Superior temporal gyrus (tissue), 1 donor: ENCODE measurements around the gene ATP6V0D1.

Experiments
- DNase-seq: peaks from one replicate; pipeline ENCODE4 v3.0.0-alpha.2; 2016; ENCODE audit errors: extremely low spot score

The ATP6V0D1 gene

DNA sequence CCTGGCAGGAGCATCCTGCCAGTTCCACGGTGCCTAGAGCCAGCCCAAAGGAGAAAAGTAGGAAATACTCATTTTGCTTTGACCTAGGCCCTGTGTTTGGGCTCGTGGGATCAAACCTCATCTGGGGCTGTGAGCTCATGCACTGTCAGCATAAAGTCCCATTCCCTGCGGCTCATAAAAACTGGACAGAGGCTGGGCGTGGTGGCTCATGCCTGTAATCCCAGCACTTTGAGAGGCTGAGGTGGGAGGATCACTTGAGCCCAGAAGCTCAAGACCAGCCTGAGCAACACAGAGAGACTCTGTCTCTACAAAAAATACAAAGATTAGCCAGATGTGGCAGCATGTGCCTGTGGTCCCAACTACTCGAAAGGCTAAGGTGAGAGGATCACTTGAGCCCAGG is 17.9 kb downstream of the ATP6V0D1 start:
- no peak for DNase-seq

DNA sequence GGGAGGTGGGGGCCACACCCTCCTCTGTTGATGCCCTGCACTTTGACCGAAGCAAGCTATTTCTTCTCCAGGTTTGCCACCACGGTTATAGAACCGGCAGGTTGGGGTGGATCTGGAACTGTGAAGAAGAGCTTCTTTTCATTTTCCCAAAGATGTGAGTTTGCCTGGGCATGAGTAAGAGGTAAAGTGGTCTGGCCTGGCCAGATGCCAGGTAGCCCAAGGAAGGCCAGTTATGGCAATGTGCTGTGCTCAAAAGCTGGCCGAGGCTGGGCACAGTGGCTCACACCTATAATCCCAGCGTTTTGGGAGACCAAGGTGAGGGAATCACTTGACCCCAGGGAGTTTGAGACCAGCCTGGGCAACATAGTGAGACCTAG is 18.7 kb downstream of the ATP6V0D1 start:
- no peak for DNase-seq

DNA sequence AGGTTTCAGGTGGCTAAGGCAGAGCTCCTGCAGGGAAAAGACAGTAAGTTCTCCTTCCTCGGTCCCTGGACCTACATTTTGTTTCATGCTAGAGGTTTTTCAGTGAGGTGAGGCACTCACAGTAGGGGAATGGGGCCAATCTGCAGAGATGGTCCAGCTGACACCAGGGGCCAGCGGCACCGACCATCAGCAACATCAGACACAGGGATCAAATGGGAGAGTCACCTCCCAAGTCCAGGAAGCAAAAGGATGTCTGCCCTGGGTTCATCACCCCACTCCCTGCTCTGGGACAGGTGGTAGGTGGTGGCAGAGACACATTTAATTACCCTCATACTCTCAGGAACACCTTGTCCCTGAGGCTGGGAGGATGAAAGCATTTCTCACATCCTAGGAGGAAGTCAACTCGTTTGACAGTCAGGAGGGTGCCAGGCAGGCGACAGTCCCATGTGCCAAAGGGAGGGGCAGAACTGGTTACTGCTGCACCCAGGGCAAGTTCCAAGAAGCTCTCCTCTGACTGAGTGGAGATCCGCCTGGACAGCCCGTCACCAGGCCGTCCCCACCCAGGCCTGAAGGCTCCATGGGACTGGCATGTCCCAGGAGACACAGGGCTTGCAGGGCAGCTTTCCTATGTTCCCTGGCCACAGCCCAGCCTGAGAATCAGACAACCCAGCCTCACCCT is 19.2 kb downstream of the ATP6V0D1 start:
- DNase-seq: no peak

DNA sequence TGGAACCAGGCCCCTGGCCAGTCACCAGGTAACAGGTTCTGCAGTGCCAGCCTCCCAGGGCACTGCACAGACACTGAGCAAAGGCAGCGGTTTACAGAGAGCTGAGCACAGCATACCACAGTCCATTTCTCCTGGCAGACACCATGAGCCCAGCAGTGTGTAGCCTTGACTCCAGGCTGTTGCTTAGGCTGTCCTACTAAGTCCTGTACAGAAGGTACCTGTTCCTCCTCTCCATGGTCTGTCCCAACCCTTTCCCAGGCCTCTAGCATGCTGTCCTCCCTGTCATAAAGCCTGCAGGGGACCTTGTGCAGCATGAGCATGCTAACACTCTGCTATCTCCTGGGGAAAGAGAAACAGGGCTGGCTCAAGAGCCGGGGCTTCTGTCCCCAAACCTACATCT is 20.0 kb downstream of the ATP6V0D1 start:
- no peak for DNase-seq

DNA sequence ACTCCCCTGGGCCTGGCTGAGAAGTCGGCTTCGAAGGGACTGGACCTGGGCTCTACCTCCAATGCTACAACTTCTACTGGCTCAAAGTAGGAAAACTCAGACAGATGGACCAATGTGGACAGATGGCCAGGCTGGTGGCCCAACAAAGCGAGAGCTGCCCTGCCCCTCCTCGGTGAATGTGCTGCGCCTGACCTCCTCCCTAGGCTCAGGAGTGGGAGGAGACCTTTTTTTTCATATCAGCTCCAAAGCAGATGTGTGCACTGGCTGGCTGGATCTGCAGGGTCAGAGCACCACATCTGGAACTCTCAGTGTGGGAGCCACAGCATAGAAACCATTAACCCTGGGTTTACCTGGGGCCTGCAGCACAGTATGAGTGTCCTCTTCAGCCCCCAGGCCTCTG is 20.8 kb downstream of the ATP6V0D1 start:
- no peak for DNase-seq

DNA sequence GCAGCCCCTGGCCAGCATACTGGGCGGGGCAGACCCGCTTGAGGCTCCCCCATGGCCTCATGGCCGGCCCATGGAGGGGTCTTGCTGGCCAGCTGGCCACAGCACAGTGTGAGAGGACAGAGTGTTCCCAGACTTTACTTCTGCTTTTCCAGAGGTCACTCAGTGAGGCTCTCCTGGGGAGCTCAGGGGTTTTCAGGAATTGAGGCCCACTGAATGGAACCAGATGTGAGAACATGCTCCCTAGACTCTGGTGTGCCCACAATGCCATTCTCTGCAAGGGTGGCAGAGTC is 21.2 kb downstream of the ATP6V0D1 start:
- no peak for DNase-seq

DNA sequence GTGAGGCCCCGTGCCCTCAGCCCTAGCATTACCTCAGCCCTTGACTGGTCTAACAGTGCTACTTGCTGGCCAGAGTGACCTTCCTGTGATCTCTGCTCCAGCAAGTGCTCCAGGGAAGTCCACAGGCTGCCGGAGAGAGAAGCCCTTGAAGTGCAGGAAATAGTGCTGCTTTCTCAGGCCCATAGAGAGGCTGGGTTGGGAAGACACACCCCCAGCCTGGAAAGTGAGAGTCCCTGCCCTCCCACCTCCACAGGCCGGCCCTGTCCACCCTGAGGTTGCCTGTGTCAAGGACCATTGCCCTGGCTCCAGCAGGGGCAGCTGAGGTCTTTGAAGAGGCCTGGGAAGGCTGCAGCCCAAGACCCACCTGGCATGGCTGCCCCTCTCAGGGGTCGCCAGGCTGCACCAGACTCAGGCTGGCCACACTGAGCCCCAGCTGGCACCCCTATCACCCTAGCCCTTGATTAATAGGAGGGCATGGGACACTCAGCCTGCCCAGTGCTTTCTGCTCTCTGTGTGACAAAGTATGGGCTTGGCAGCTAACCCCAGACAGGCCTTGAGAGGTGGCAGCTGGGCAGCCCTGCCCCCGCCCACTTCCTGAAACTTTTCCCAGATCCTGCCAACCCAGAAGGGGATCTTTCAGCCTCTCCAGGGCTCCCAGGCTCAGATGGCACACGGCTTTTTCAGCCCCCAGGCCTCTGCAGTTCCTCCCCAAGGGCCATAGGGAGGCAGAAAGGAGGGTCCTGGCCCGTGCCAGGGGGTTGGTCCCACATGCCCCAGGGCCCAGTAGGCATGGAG is 21.7 kb downstream of the ATP6V0D1 start:
- DNase-seq: no peak

DNA sequence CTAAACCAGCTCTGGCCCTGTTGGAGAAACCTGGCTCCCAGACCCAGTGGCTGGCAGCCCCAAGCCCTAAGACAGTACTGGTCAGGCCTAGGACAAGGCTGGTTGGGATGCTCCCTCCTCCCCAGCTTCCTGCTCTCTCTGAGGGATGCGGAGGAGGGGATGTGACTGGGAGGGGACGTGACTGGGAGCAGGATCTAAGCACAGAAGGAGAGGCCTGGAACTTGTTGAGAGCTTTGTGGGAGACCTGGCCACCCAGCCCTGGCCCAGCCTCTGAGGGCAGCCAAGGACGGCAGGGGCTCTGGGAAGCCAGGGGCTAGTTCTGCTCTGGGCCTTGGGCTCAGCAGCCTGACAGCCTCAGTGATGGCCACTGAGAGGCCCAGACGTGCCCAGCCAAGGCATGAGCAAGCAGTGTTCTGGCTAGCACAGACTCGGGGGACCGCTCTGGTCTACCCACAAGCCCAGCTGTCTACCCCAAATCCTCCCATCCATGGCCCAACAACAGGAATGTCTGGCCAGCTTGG is 22.8 kb downstream of the ATP6V0D1 start:
- DNase-seq: no peak

DNA sequence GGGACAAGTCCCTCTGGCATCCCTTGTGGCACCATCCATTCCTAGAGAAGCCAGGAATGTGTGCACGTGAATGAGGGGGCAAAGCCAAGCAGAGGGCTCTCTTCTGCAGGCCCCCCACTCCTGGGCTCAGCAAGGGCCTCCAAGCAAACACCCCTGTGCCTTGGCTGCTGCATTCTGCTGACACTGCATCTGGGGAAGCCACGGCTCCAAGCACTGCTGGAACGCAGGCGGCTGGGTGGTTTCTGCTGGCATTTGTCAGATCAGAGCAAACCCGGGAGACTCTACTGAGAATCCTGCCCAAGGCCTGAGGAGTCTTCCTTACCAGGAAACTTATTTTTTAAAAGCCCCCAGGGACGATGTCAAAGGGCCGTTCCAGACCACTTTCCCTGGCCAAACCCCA is 23.3 kb downstream of the ATP6V0D1 start:
- no peak for DNase-seq

DNA sequence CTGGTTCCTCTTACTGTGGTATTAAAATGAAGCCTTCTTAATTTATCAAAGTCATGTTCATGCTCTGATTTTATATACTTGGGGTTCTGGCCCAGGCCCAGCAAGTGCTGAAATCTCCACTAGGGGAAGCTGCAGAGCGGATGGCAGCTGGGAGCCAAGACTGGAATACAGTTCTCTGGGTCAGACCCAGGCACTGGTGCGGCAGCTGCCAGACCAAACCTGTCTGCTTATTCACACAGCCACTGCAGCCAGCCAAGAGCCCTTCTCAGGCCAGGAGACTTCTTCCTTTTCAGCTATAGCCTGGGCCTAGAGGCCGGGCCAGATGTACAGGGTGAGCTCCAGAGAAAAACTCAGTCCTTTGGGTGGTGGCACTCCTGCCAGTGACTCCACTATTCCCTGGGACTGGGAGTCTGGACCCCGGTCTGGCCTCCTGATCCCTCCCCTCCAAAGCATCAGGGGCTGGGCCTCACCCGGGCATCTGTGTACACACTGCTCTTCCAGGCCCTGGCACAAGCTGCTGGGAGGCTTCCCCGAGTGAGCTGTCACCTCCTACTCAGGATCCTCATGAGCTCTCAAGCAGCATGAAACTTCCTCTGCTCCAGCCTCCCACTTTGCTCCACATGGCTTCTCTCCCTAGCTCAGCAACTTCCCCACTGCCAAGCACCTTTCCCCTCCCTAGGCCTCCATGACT is 24.4 kb downstream of the ATP6V0D1 start:
- peak; percentile 37 for DNase-seq

DNA sequence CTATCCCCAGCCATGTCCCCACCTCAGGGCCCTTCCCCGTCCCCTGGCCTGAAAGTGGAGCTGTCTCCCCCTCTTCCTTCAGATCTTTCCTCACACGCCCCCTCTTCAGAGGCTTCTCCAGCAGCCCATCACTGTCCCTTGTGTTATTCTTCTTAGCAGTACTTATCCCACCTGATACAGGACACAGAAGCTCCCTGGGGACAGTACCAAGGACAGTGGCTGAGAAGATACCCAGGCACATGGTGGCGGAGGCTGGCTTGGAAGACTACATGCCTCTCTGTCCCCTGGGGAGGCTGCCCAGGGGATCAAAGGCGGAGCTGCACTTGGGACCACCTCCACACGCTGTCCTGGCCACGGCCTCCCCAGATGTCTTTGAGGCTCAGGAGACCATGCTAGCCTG is 26.1 kb downstream of the ATP6V0D1 start:
- DNase-seq: no peak

DNA sequence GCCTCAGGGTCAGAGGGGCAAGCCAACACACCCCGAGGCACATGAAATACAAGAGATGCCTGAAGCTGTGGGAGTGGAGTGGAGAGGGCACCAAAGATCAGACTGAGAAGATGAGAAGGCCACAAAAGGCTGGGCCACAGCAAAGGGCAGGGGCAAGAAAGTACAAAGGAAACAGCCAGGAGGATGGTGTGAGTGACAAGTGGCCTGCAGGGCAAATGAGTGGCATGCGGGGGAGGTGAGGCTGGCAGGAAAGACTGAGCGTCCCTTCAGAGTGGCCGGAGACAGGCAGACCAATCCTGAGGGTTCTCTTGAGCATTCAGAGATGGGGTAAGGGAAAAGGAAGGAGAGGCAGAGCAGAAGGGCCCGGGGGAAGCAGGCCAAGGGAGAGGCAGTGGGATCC is 26.9 kb downstream of the ATP6V0D1 start:
- no peak for DNase-seq

DNA sequence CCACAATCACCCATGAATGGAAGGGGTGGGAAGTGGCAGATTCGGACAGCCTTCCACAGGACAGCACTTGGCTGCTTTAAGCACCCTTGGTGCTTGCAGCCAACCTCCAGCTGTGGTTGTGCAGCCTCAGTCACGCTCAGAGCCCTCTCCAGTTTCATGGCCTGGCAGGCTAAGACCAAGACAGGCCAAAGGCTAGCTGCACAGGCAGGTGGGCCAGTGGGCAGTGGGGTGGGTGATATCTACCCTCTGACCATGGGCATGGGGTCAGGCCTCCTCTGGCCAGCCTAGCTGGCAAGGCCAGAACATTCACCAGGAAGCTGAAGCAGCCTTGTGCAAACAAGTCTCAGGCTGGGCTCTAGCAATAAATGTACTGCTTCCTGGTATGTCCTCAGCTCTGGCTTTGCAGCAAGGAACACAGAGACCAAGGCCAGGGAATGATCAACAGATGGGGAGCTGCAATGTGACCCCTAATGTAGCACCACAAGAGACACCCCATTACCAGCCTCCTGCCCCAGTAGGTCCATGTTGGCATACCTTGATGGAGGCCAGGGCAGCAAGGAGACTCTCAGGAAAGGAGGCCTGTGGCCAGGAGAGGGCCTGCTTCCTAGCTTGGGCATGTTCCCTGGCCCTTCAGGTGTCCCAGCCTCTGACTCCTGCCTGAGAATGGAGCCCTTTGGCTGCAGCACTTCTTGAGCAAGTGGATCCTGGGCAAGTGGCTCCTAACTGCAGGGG is 29.1 kb downstream of the ATP6V0D1 start:
- DNase-seq: no peak

DNA sequence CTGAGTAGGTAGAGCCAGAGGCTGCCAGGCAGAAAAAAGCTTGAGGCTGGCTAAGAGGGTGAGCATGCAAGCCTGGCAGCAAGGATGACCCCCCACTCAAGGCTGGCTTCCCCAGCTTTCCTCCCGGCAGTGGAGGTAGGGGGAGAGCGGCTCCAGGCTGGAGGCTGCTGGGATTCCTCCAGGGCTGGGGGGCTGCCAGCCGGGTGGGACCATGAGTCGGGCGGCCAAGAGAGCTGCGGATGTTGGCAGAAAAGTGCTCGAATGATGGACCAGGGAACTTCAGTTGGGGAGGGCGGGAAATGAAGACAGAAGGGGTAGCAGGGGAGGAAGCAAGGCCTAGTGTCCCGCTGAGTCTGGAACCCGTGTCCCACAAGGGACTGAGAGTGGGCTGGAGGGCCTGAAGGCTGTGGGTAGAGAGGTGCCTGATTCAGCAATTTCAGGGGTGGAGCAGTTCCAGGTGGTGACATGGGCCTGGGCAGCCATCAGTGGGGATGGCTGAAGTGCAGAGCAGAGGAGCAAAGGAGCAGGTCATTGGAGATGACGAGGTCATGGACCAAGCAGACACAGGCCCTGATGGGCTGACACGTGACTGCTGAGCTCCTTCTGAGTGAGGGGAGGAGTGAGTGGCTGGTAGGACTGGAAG is 29.8 kb downstream of the ATP6V0D1 start:
- no peak for DNase-seq

DNA sequence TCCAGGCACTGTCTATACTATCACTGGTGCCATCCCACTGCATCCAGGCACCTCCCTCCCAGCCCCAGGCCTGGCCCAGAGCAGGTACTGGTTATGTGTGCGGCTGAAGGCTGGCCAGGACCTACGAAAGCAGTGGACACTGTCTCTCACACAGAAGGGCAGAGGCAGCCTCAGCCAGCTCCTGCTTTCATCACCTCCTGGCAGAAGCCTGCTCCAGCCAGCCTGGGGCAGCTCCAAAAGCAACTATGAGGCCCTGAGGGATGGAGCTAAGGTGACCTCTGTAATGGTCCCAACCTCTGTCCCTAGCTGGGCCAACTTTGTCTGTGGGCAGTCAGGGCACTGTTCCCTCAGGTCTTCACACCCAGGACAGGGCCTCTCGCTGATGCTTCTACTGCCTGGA is 31.2 kb downstream of the ATP6V0D1 start:
- DNase-seq: no peak

DNA sequence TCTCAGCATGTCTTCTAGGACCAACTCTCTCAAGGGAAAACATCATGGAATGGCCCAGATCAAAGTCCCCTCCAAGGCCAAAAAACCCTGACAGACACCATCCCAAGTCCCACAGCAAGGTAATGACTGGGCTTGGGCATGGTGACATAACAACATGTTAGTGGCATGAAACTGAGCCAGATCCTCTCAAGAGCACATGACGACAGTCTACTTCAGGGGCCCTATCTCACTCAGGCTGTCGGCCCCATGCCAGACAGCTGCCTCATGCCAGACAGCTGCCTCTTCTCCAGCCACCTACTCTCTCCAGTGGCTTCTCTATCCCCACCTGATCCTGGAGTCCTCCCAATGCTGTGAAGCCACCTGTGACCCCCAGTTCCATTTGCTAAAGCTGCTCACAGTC is 31.6 kb downstream of the ATP6V0D1 start:
- DNase-seq: no peak

DNA sequence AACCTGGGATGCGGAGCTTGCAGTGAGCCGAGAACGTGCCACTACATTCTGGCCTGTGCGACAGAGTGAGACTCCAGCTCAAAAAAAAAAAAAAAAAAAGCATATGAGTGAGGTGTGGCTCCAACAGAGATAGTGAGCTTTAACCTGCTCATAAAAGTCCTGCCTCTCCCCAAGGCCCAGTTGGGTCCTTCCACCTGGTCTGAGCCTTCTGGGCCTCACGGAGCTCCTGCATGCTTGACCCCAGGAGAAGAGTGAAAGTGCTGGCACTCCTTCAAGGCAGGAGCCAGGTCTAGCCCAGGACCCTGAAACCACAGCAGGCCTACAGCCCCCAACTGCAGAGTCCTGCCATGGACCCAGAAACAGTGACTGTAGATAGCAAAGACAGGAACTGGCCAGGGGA is 32.4 kb downstream of the ATP6V0D1 start:
- DNase-seq: no peak

DNA sequence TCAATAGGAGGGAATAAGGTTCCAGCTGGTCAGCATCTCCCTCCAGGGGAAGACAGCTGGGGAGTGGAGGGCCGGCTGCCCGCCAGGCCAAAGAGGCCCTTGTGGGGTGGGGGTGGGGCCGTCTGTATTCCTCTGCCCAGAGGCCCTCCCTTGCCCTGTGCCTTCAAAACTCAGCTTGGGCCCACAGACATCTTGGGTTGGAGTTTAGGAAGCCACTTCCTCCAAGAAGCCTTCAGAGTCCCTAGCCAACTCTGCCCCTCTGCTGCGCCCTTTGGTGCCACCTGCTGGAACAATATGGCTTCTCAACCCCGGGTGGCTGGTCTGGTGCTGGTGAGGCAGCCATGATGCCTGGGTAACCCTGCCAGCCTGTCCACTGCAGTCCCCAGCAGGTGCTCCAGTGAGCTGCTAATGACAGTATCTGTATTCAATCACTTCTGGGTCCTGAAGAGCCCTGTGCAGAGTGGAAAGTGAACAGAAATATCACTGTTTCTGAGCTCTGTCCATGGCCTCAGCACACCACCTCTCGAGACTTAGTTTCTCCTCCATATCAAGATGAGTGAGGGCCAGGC is 33.4 kb downstream of the ATP6V0D1 start:
- DNase-seq: no peak

DNA sequence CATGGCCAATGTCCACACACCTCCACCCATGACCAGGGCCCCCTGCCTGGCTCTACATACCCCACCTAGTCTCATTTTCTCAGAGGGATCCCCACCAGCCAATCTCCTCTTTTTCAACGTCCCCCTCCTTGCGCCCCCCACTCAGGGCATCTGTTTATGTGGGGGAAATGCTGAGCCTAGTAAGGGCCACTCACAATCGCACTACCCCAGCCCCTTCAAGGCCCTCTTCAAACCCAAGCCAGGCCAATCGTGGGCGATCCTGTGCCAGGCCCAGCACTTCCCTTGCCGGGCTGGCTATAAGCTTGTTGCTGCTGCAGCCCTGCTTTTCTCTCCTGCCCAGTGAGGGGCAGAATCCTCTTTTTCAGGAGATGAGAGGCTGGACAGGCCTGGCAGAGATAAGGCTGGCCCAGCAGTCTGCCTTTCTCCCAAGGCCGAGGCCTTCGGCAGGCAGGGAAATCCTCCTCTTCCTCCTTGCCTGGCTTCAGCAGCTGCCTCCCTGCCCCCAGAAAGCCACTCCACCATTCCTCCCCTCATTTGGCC is 33.9 kb downstream of the ATP6V0D1 start:
- DNase-seq: no peak

DNA sequence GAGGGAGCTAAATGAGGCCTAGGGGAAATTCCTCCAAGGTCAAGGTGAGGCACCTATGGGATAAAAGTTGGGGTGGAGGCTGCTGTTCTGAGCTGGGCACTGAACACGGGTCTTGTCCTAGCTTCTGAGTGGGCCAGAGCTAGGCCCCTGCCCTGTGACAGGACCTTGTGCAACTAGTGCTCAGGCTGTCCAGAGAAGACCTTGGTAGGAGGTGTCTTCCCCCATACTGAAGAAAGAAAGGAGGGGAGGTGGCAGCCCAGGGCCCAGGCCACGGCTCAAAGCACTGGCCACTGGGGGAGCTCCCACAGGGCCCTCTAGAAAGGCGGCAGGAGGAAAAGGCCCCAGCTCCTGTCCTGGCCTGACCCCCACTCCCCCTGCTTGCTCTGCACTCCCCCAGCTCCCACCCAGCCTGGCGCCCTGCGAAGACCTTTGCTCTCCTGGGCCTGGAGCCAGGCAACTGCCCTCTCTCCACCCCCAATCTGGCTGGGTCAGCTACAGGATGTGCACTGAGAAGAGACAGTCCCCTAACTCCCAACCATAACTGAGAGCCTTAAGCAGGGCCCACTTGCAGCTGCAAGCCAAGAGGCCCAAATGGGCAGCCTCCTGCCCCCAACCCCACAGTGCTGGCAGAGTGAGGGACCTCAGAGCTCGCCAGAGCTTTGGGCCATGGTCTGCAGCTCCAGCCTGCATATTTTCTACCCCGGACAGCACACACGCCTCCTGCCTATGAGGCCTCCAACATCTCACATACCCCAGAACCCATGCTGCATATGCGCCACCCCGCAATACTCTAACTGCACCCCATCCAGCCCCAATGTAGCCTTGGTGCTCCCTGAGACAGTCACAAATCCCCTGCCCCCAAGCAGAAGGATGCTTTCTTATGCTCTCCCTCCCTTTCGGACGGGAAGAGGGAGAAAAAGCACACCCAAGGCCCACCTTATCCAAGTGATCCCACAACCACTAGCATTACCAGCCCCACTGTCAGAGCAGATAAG is 34.7 kb downstream of the ATP6V0D1 start:
- no peak for DNase-seq
